IMR-90 (cell line): ENCODE data around the gene NUMA1. TPM values are rescaled to one million over a fixed set of nuclear protein-coding genes. Genes with fewer than 3 reads are reported as not detected.

Experiments
- ATAC-seq: fragments of 200-7000 bp; cut with Tn5 transposase; 2 replicates; pipeline ENCODE4 v1.9.1; 2020; ENCODE audit warnings: low read depth, mild to moderate bottlenecking, moderate library complexity
- BruUV-seq: library from RNA; stranded (reverse); fragments of 400-500 nt; replicated peaks from 2 replicates; lab custom pipeline; 2021; lab: Mats Ljungman, UMichigan
- CTCF ChIA-PET: fragments of 300-600 bp; formaldehyde crosslinking; extraction: SDS; loops from one replicate; lab custom pipeline; 2021; ENCODE audit warnings: antibody characterized with exemption; lab: Yijun Ruan, JAX
- POLR2A ChIA-PET: fragments of 300-600 bp; sonication (Branson Sonifier 250); formaldehyde crosslinking; loops from one replicate; lab custom pipeline; 2022; ENCODE audit warnings: antibody characterized with exemption; ENCODE audit not compliant: unreplicated experiment; lab: Charles Lee
- DNase-seq: peaks from one replicate; pipeline ENCODE4 v3.0.0; 2013
- H2AFZ ChIP-seq: replicated peaks from 2 replicates; pipeline ENCODE3; 2013; ENCODE audit warnings: low read length, mild to moderate bottlenecking; ENCODE audit not compliant: poor library complexity
- H2AK5ac ChIP-seq: 2 replicates; pipeline ENCODE4 v1.6.1; 2013; ENCODE audit warnings: low read depth, low read length, inconsistent platforms
- H2AK9ac ChIP-seq: replicated peaks from 2 replicates; pipeline ENCODE3; 2013; ENCODE audit warnings: mild to moderate bottlenecking, low read depth, low read length, moderate library complexity; ENCODE audit not compliant: poor library complexity
- H2BK120ac ChIP-seq: 2 replicates; pipeline ENCODE4 v1.6.1; 2013; ENCODE audit warnings: low read depth, low read length, inconsistent platforms
- H2BK15ac ChIP-seq: 3 replicates; pipeline ENCODE4 v1.6.1; 2013; ENCODE audit warnings: low read depth, low read length, inconsistent platforms
- H2BK20ac ChIP-seq: 2 replicates; pipeline ENCODE4 v1.6.1; 2013; ENCODE audit warnings: low read depth, mild to moderate bottlenecking, inconsistent platforms, low read length, moderate library complexity
- H2BK5ac ChIP-seq: 2 replicates; pipeline ENCODE4 v1.6.1; 2013; ENCODE audit warnings: mild to moderate bottlenecking, low read depth, low read length, inconsistent platforms; ENCODE audit not compliant: poor library complexity, severe bottlenecking
- H3K14ac ChIP-seq: replicated peaks from 2 replicates; pipeline ENCODE4 v1.6.1; 2013; ENCODE audit warnings: low read depth, low read length, inconsistent platforms
- H3K18ac ChIP-seq: 2 replicates; pipeline ENCODE4 v1.6.1; 2013; ENCODE audit warnings: low read depth, low read length, control low read depth
- H3K23ac ChIP-seq: 2 replicates; pipeline ENCODE4 v1.6.1; 2013; ENCODE audit warnings: low read depth, low read length, inconsistent platforms
- H3K27ac ChIP-seq: 2 replicates; pipeline ENCODE4 v1.5.1; 2013; ENCODE audit warnings: mild to moderate bottlenecking, control low read depth, low read length; ENCODE audit not compliant: insufficient read depth
- H3K27me3 ChIP-seq: 2 replicates; pipeline ENCODE4 v1.6.1; 2013; ENCODE audit warnings: low read length; ENCODE audit not compliant: control insufficient read depth, insufficient read depth
- H3K36me3 ChIP-seq: 2 replicates; pipeline ENCODE4 v1.6.1; 2013; ENCODE audit warnings: low read length, mixed read lengths; ENCODE audit not compliant: control insufficient read depth, insufficient read depth
- H3K4ac ChIP-seq: 2 replicates; pipeline ENCODE4 v1.6.1; 2013; ENCODE audit warnings: low read depth, low read length, inconsistent platforms
- H3K4me1 ChIP-seq: 2 replicates; pipeline ENCODE4 v1.6.1; 2013; ENCODE audit warnings: low read length, mixed read lengths; ENCODE audit not compliant: control insufficient read depth, insufficient read depth
- H3K4me2 ChIP-seq: 2 replicates; pipeline ENCODE4 v1.6.1; 2013; ENCODE audit warnings: low read depth, mild to moderate bottlenecking, control low read depth, low read length, moderate library complexity
- H3K4me3 ChIP-seq: 2 replicates; pipeline ENCODE4 v1.5.1; 2013; ENCODE audit warnings: low read depth, mild to moderate bottlenecking, control low read depth, low read length, moderate library complexity; ENCODE audit not compliant: insufficient read depth
- H3K56ac ChIP-seq: 2 replicates; pipeline ENCODE4 v1.6.1; 2013; ENCODE audit warnings: low read length, inconsistent platforms; ENCODE audit not compliant: insufficient read depth; ENCODE audit errors: extremely low read depth
- H3K79me1 ChIP-seq, 2 experiments: 2 replicates each; pipeline ENCODE4 v1.6.1; 2013; ENCODE audit warnings: low read length in 2 of 2, inconsistent platforms in 1 of 2, low read depth in 1 of 2
- H3K9ac ChIP-seq: 2 replicates; pipeline ENCODE4 v1.6.1; 2013; ENCODE audit warnings: low read depth, low read length, control low read depth
- H3K9me1 ChIP-seq: 2 replicates; pipeline ENCODE4 v1.6.1; 2013; ENCODE audit warnings: low read length, inconsistent platforms; ENCODE audit not compliant: insufficient read depth
- H3K9me3 ChIP-seq: 2 replicates; pipeline ENCODE4 v1.6.1; 2013; ENCODE audit warnings: low read length; ENCODE audit not compliant: control insufficient read depth, insufficient read depth
- H4K20me1 ChIP-seq: 2 replicates; pipeline ENCODE4 v1.6.1; 2013; ENCODE audit warnings: low read length, inconsistent platforms; ENCODE audit not compliant: insufficient read depth
- H4K5ac ChIP-seq: 2 replicates; pipeline ENCODE4 v1.6.1; 2013; ENCODE audit warnings: mild to moderate bottlenecking, low read depth, low read length, control low read depth
- H4K8ac ChIP-seq, 2 experiments: 2 replicates each; pipeline ENCODE4 v1.6.1; 2013; ENCODE audit warnings: low read depth in 2 of 2, low read length in 2 of 2, control low read depth in 1 of 2, inconsistent platforms in 1 of 2
- H4K91ac ChIP-seq: 2 replicates; pipeline ENCODE4 v1.6.1; 2013; ENCODE audit warnings: low read depth, low read length, inconsistent platforms; ENCODE audit not compliant: insufficient read depth
- BHLHE40 ChIP-seq: fragments of 150-350 bp; IDR thresholded peaks from 2 replicates; pipeline ENCODE4 v1.6.1; 2016; ENCODE audit warnings: mild to moderate bottlenecking, low read depth, low read length
- CTCF ChIP-seq: conservative IDR thresholded peaks from 2 replicates; pipeline ENCODE4 v1.5.1; 2012; ENCODE audit warnings: mild to moderate bottlenecking, low read depth, low read length, improper control_type of control experiment
- MXI1 ChIP-seq: IDR thresholded peaks from 2 replicates; pipeline ENCODE4 v1.6.1; 2012; ENCODE audit warnings: low read depth, mild to moderate bottlenecking, low read length, moderate library complexity, borderline replicate concordance
- WGBS, 2 experiments: methylation state at CpG; one replicate each; pipeline versions ENCODE4 v1.1.5 to v1.1.7; 2013; ENCODE audit warnings: missing lambda C conversion rate in 2 of 2; ENCODE audit not compliant: insufficient read length in 1 of 2; ENCODE audit errors: extremely low coverage in 2 of 2; 5-methylcytosine and 5-hydroxymethylcytosine counted together
- dilution Hi-C: fragments of 300-500 bp; cut with HindIII; formaldehyde crosslinking; loops from one replicate; pipeline ENCODE4 v1.14.3; 2018; ENCODE audit warnings: low sequenced_read_pairs; ENCODE audit not compliant: unreplicated experiment
- in situ Hi-C: fragments of 300-500 bp; cut with MboI; formaldehyde crosslinking; loops from 3 replicates; pipeline ENCODE4 v1.14.3; 2019; ENCODE audit warnings: low sequenced_read_pairs, inconsistent platforms, mixed read lengths
- intact Hi-C: fragments of 100-400 bp; cut with micrococcal nuclease; formaldehyde crosslinking; loops from 2 replicates; pipeline ENCODE4 v1.10.0; 2022
- polyA plus RNA-seq, 3 experiments: library from polyadenylated mRNA; depleted of rRNA; stranded (reverse); fragments of >200 nt; gene quantifications; 2 replicates each; pipeline ENCODE4 v1.2.3, GENCODE V29; 2012; ENCODE audit warnings: low replicate concordance in 1 of 3
- total RNA-seq: library from RNA; depleted of rRNA; stranded (reverse); fragments of >200 nt; gene quantifications from 2 replicates; pipeline ENCODE4 v1.2.3, GENCODE V29; 2012

NUMA1 gene
- total and polyA plus RNA-seq, 2 of the 4 experiments (the other 2 are of a cell fraction): 61.7 to 97.0 TPM

DNA sequence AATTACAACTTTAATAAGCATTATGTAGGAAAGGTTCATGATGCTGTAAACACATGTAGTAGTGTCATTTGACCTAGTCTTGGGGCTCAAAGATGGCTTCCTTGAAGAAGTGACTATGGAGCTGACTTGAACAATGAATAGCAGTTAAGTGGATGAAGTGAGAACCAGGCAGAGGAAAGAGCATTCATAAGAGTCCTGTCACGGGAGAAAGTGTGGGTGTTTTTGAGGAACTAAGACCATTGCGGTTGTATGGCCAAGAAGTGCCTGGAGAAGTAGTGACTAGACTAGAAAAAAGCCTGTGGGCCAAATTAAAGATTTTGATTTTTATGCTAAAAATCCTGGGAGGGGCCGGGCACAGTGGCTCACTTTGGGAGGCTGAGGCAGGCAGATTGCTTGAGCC lies 88.8 kb downstream of the NUMA1 start:
- 100% methylated on average over 1 of the region's 3 CpGs; no CpG with 5 or more reads in 1 of the 2 experiments for WGBS, 2 experiments
- H4K91ac ChIP-seq: no peak overlapping the region
- H3K4me2 ChIP-seq: no peak overlapping the region
- H3K27me3 ChIP-seq: no peaks in the 10 kb centered on the region
- H3K14ac ChIP-seq: no peak overlapping the region
- in situ Hi-C loops (no loop called here), intact Hi-C loops (no loop called here), dilution Hi-C loops (no loop called here)
- no peak overlapping the region for H2BK15ac ChIP-seq
- POLR2A ChIA-PET: no interaction called here
- no peak overlapping the region for H3K23ac ChIP-seq
- CTCF ChIA-PET: interaction anchor here (0.7 kb wide), 1 partner anchor 14 kb away, joined by 3 read pairs; no protein-coding TSS in a partner anchor
- H3K36me3 ChIP-seq: peaks cover 8% of the 10 kb centered on the region
- H3K56ac ChIP-seq: no peak overlapping the region
- H4K5ac ChIP-seq: no peak overlapping the region
- no TSS peak for BruUV-seq
- H2BK20ac ChIP-seq: no peak overlapping the region
- H2BK120ac ChIP-seq: no peak overlapping the region
- H2AK5ac ChIP-seq: no peak overlapping the region
- no peak overlapping the region for H2AK9ac ChIP-seq
- H3K4me1 ChIP-seq: peaks cover 5% of the 10 kb centered on the region
- H3K9me3 ChIP-seq: no peaks in the 10 kb centered on the region
- no peak overlapping the region for H3K27ac ChIP-seq
- H3K9me1 ChIP-seq: peaks cover 20% of the 10 kb centered on the region
- H3K4ac ChIP-seq: no peak overlapping the region
- H2AFZ ChIP-seq: no peak overlapping the region
- H4K20me1 ChIP-seq: peaks cover 11% of the 10 kb centered on the region; the same call in 1 of the 2 replicates
- no peak overlapping the region for H3K4me3 ChIP-seq
- TF ChIP-seq BHLHE40 (no peak), CTCF (no peak), MXI1 (no peak)
- H3K9ac ChIP-seq: no peak overlapping the region
- H3K18ac ChIP-seq: no peak overlapping the region
- H2BK5ac ChIP-seq: no peak overlapping the region
- peaks cover 8 to 14% of the 10 kb centered on the region in 2 experiments; a peak in 2 of 4 replicates for H3K79me1 ChIP-seq
- DNase-seq: no peak
- ATAC-seq: no peak
- H4K8ac ChIP-seq: no peak overlapping the region
